Caco-2 (cell line): ENCODE data around the gene SLC7A6OS. TPM values are rescaled to one million over a fixed set of nuclear protein-coding genes. Genes with fewer than 3 reads are reported as not detected.

ENCODE experiments used
- Bru-seq: library from RNA; stranded (reverse); fragments of 400-500 nt; gene quantifications from one replicate; lab custom pipeline; 2021; lab: Mats Ljungman, UMichigan
- BruChase-seq, 2 experiments: library from RNA; stranded (reverse); fragments of 400-500 nt; gene quantifications; one replicate each; lab custom pipeline; 2021; lab: Mats Ljungman, UMichigan
- BruUV-seq: library from RNA; stranded (reverse); fragments of 400-500 nt; replicated peaks from 2 replicates; lab custom pipeline; 2021; lab: Mats Ljungman, UMichigan
- CTCF ChIA-PET: fragments of 300-600 bp; sonication (Branson Sonifier 250); formaldehyde crosslinking; loops from one replicate; lab custom pipeline; 2022; ENCODE audit warnings: antibody characterized with exemption; lab: Charles Lee
- POLR2A ChIA-PET: fragments of 300-600 bp; sonication (Branson Sonifier 250); formaldehyde crosslinking; loops from one replicate; lab custom pipeline; 2022; ENCODE audit warnings: antibody characterized with exemption; lab: Charles Lee
- DNase-seq, 2 experiments: peaks; one replicate each; pipeline versions ENCODE4 v3.0.0 to v3.0.0-alpha.2; 2020 to 2022
- H3K27me3 ChIP-seq: replicated peaks from 2 replicates; pipeline ENCODE4 v1.6.0; 2011; ENCODE audit warnings: low read length; ENCODE audit not compliant: control insufficient read depth, insufficient read depth
- H3K36me3 ChIP-seq: 2 replicates; pipeline ENCODE4 v1.5.1; 2011; ENCODE audit warnings: low read length; ENCODE audit not compliant: control insufficient read depth, insufficient read depth
- H3K4me1 ChIP-seq: fragments of 250-450 bp; sonication (Bioruptor Pico); 2 replicates; pipeline ENCODE4 v1.5.1; 2020; ENCODE audit warnings: mild to moderate bottlenecking
- H3K4me3 ChIP-seq: 2 replicates; pipeline ENCODE4 v1.5.1; 2011; ENCODE audit warnings: low read depth, mild to moderate bottlenecking, control low read depth, low read length
- H3K9me3 ChIP-seq: fragments of 250-450 bp; sonication (Bioruptor Pico); 2 replicates; pipeline ENCODE4 v1.5.1; 2020; ENCODE audit warnings: mild to moderate bottlenecking, moderate library complexity
- H3K27ac Mint-ChIP-seq: one replicate; pipeline ENCODE4 v1.8.0; 2022; ENCODE audit warnings: mixed read lengths; ENCODE audit not compliant: unreplicated experiment
- H3K27me3 Mint-ChIP-seq: one replicate; pipeline ENCODE4 v1.8.0; 2022; ENCODE audit warnings: mixed read lengths; ENCODE audit not compliant: insufficient read depth, unreplicated experiment
- H3K36me3 Mint-ChIP-seq: one replicate; pipeline ENCODE4 v1.8.0; 2022; ENCODE audit warnings: mild to moderate bottlenecking, mixed read lengths; ENCODE audit not compliant: insufficient read depth, unreplicated experiment
- H3K4me1 Mint-ChIP-seq: one replicate; pipeline ENCODE4 v1.8.0; 2022; ENCODE audit warnings: low read depth, mixed read lengths; ENCODE audit not compliant: unreplicated experiment
- H3K4me3 Mint-ChIP-seq: one replicate; pipeline ENCODE4 v1.8.0; 2022; ENCODE audit warnings: mild to moderate bottlenecking, moderate library complexity, mixed read lengths; ENCODE audit not compliant: unreplicated experiment
- H3K9me3 Mint-ChIP-seq: one replicate; pipeline ENCODE4 v1.8.0; 2022; ENCODE audit warnings: mixed read lengths; ENCODE audit not compliant: unreplicated experiment
- intact Hi-C: fragments of 100-400 bp; cut with micrococcal nuclease; formaldehyde crosslinking; loops from one replicate; pipeline ENCODE4 v1.10.0; 2022; ENCODE audit not compliant: unreplicated experiment
- long read RNA-seq: library from polyadenylated mRNA; stranded (forward); transcript quantifications from one replicate; pipeline ENCODE4 v2.0.0, GENCODE V29; 2022
- total RNA-seq: library from RNA; stranded (reverse); gene quantifications from 2 replicates; pipeline ENCODE4 v1.2.3, GENCODE V29; 2022
- TF ChIP-seq, protein P1 (sequence below), 2 experiments: fragments of 200-600 bp in 1 of 2; IDR thresholded peaks; 1 replicate in 1 of 2; 2 replicates in 1 of 2; pipeline versions ENCODE4 v1.5.1 to v1.8.0; 2011 to 2022; ENCODE audit warnings: antibody characterized with exemption in 1 of 2, control low read depth in 1 of 2, inconsistent platforms in 1 of 2, low read depth in 1 of 2, low read length in 1 of 2, mild to moderate bottlenecking in 1 of 2, moderate library complexity in 1 of 2; ENCODE audit not compliant: insufficient read depth in 1 of 2, severe bottlenecking in 1 of 2, unreplicated experiment in 1 of 2

Gene SLC7A6OS
- total RNA-seq, result 34.0 and 34.2 TPM in 2 replicates
- Bru-seq, nascent RNA, result percentile 89 among the genes with signal in this experiment
- BruChase-seq, experiment 1, labeled RNA remaining after a 2-hour chase, result percentile 85 among the genes with signal in this experiment
- BruChase-seq, experiment 2, labeled RNA remaining after a 6-hour chase, result percentile 83 among the genes with signal in this experiment
- long read RNA-seq, full-length matches to known transcripts, result 29 of 77 reads
- long read RNA-seq, partial matches to known transcripts, result 1 of 77 reads
- long read RNA-seq, other reads (novel, unspliced or antisense), result 47 of 77 reads

DNA sequence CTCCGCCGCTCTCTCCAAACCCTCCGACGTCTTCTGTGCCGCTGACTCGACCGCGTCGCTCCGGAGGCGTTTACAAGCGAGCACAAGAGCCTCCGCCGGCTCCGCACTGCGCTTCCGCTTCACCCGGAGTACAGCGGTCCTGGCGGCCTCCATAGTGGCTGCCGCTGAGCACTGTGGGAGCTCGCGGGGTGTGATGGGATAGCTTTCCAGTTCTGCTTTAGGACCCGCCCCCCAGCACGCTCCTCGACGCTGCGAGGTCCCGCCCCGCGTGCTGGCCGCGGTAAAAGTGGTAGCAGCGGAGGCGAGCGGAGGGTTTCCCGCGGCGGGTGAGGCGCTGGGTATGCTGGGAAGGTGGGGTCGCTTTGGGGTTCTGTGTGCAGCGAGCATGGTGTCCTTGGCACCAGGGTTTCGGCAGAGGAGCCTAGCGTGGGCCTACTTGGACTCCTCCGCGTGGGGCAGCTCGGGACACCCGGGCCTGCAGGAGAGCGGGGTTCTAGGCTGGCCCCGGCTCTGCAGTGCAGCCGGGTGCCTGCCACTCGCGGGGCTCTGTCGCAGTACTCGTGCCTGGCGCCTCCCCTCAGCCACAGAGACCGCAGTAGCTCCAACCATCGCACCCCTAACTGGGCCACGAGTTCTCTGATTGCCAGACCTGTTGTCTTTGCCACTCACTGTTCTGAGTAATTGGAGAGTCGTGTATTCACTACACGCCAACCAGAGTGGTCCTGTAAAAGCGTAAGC, at the start of gene SLC7A6OS, which contains the start of gene PRMT7:
SLC7A6OS (minus strand) TSS at position 173 of the 738 bp plus-strand sequence; CDS start at position 153, 20 bp downstream.
PRMT7 (plus strand) TSS at position 246 of the 738 bp plus-strand sequence. CDS start 4,961 bp downstream, outside the sequence.
- CTCF ChIA-PET, result interaction anchor here (0.5 to 2.2 kb wide), 14 partner anchors 17 to 429 kb away, joined by 3 to 22 read pairs (median 4); partner anchors contain the start of genes PLA2G15 and SLC7A6
- Mint-ChIP-seq H3K27me3 (no peaks in the 10 kb centered on the region), H3K4me3 (peak within 1 kb of the TSS; percentile 77), H3K4me1 (peaks cover 39% of the 10 kb centered on the region), H3K9me3 (no peaks in the 10 kb centered on the region), H3K36me3 (peaks cover 84% of the 10 kb centered on the region), H3K27ac (peak within 1 kb of the TSS; percentile 89)
- Histone ChIP-seq H3K9me3 (no peaks in the 10 kb centered on the region), H3K27me3 (no peaks in the 10 kb centered on the region), H3K36me3 (peaks cover 2% of the 10 kb centered on the region), H3K4me1 (peaks cover 35% of the 10 kb centered on the region), H3K4me3 (peak within 1 kb of the TSS; percentile 65)
- POLR2A ChIA-PET, result interaction anchor here (0.5 to 1.7 kb wide), 22 partner anchors 10 to 288 kb away, joined by 3 to 56 read pairs (median 4); partner anchors contain the start of genes DDX28, DUS2, ESRP2 and PLA2G15
- DNase-seq, result peak; percentile 93 to 95
- TF ChIP-seq, protein P1, sequence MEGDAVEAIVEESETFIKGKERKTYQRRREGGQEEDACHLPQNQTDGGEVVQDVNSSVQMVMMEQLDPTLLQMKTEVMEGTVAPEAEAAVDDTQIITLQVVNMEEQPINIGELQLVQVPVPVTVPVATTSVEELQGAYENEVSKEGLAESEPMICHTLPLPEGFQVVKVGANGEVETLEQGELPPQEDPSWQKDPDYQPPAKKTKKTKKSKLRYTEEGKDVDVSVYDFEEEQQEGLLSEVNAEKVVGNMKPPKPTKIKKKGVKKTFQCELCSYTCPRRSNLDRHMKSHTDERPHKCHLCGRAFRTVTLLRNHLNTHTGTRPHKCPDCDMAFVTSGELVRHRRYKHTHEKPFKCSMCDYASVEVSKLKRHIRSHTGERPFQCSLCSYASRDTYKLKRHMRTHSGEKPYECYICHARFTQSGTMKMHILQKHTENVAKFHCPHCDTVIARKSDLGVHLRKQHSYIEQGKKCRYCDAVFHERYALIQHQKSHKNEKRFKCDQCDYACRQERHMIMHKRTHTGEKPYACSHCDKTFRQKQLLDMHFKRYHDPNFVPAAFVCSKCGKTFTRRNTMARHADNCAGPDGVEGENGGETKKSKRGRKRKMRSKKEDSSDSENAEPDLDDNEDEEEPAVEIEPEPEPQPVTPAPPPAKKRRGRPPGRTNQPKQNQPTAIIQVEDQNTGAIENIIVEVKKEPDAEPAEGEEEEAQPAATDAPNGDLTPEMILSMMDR (IDR thresholded peaks at IDR 0.05; ENCODE audit: insufficient read depth in 1 of 2, low read depth in 1 of 2, low read length in 1 of 2, severe bottlenecking in 1 of 2, unreplicated experiment in 1 of 2), result peak in 1 of 2 experiments; percentile 52
- intact Hi-C loops, result loop anchor here (1.0 to 5.0 kb wide), 2 partner anchors 17 to 44 kb away; no protein-coding TSS in a partner anchor
- TSS peak; percentile 64 for BruUV-seq

DNA sequence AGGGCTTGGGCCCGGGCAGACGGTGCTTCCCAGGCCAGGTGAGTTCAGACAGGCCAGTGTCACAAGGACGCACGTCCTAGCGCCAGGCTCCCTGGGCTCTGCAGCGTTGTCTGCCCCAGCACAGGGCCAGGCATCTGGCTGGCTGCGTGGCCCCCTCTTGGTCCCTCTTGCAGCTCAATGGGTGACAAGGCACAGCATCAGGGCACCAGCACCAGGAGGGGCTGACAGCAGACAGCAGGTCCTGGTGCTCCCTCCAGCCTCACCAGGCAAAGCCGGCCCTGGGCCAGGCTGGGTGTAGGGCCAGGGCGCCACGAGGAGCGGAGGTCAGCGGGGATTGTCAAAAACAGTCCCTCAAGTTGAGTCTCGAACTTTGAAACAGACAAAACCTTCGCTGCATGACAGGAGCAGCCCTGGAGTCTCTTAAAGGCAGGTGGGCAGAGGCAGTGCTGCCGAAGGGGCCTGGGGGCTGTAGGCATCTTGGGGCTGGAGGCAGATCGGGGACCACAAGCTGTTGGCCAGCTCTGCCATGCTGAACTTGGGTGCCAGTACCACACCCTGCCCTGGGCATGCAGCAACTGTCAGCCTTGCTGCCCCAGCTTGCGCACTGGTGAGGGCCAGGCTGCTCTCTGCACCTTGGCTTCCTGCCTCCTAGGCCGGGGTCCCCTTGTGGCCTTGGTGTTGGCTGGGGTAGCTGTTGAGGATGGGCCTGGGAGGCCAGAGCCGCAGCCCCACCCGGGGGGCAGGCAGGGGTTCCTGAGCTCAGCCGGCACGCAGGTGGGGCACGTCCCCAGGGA, 48.8 kb upstream of the SLC7A6OS start:
- no peak overlapping the region for H3K4me3 Mint-ChIP-seq
- Histone ChIP-seq H3K9me3 (no peaks in the 10 kb centered on the region), H3K36me3 (no peaks in the 10 kb centered on the region; the same call in 1 of the 2 replicates), H3K27me3 (no peaks in the 10 kb centered on the region), H3K4me3 (no peak overlapping the region), H3K4me1 (no peaks in the 10 kb centered on the region)
- peaks cover 7% of the 10 kb centered on the region for H3K4me1 Mint-ChIP-seq
- H3K36me3 Mint-ChIP-seq, result peaks cover 86% of the 10 kb centered on the region
- no peak for DNase-seq
- intact Hi-C loops, result no loop called here
- BruUV-seq, result no TSS peak
- ChIA-PET POLR2A (no interaction called here), CTCF (interaction anchor here (0.6 to 0.8 kb wide), 2 partner anchors 95 to 340 kb away, joined by 3 to 5 read pairs; partner anchors contain the start of gene SLC7A6)
- no peak overlapping the region for H3K27ac Mint-ChIP-seq
- no peaks in the 10 kb centered on the region for H3K27me3 Mint-ChIP-seq
- H3K9me3 Mint-ChIP-seq, result no peaks in the 10 kb centered on the region
- TF ChIP-seq, protein P1 (IDR thresholded peaks at IDR 0.05; ENCODE audit: insufficient read depth in 1 of 2, low read depth in 1 of 2, low read length in 1 of 2, severe bottlenecking in 1 of 2, unreplicated experiment in 1 of 2), result no peak
